ENCODE measurements around the gene ZNF397. TPM values are rescaled to one million over a fixed set of nuclear protein-coding genes. Genes with fewer than 3 reads are reported as not detected.

Gene ZNF397
- polyA plus RNA-seq, 1 donor from 2014 or later: 58.7 TPM

- no peak overlapping the region for H3K4me2 ChIP-seq (ENCODE audit: low read length)
- TF ChIP-seq SMC3 (conservative IDR thresholded peaks at IDR 0.05; ENCODE audit: poor library complexity): no peak
- TF ChIP-seq POLR2AphosphoS5 (IDR thresholded peaks at IDR 0.05): no peak
- no peak for TF ChIP-seq REST (IDR thresholded peaks at IDR 0.05; ENCODE audit: borderline replicate concordance)
- TF ChIP-seq RAD21 (conservative IDR thresholded peaks at IDR 0.05): no peak
- no peak for TF ChIP-seq TAF1 (IDR thresholded peaks at IDR 0.05; ENCODE audit: low read depth)
- no peak for TF ChIP-seq EZH2 (IDR thresholded peaks at IDR 0.05; ENCODE audit: borderline replicate concordance, insufficient read depth, low read length, poor library complexity, severe bottlenecking)
- no peak for TF ChIP-seq CTCF (IDR thresholded peaks at IDR 0.05; ENCODE audit: poor library complexity, severe bottlenecking)
- TF ChIP-seq EP300 (conservative IDR thresholded peaks at IDR 0.05; ENCODE audit: poor library complexity, severe bottlenecking): no peak
- no peak for TF ChIP-seq MXI1 (conservative IDR thresholded peaks at IDR 0.05; ENCODE audit: poor library complexity, severe bottlenecking)
- no peaks in the 10 kb centered on the region for H3K9me3 ChIP-seq (ENCODE audit: low read length)
- H3K27me3 ChIP-seq (ENCODE audit: insufficient read depth, low read depth, low read length): no peaks in the 10 kb centered on the region
- no peak overlapping the region for H3K4me3 ChIP-seq (ENCODE audit: low read length)
- H3K79me2 ChIP-seq (replicated peaks; ENCODE audit: insufficient read depth, low read length): no peaks in the 10 kb centered on the region
- no peak overlapping the region for H3K9ac ChIP-seq (ENCODE audit: low read length)
- no peak overlapping the region for H2AFZ ChIP-seq (ENCODE audit: low read depth, low read length)
- H3K9me2 ChIP-seq (ENCODE audit: insufficient read depth, low read length): no peaks in the 10 kb centered on the region
- no peak overlapping the region for H3K27ac ChIP-seq (ENCODE audit: low read length)
- no peaks in the 10 kb centered on the region for H3K36me3 ChIP-seq (ENCODE audit: insufficient read depth, low read length)
- no peaks in the 10 kb centered on the region for H4K20me1 ChIP-seq (ENCODE audit: insufficient read depth)
- H3F3A ChIP-seq (ENCODE audit: insufficient read depth, low read length, poor library complexity, severe bottlenecking): no peaks in the 10 kb centered on the region
Observed at GRCh38 chr18:35276267-35276666, 35.4 kb downstream of the ZNF397 start.

GRCh38 chr18:35277633-35278032 lies 36.8 kb downstream of the ZNF397 start:
- Histone ChIP-seq H4K20me1 (ENCODE audit: insufficient read depth) (no peaks in the 10 kb centered on the region), H3K36me3 (ENCODE audit: insufficient read depth, low read length) (no peaks in the 10 kb centered on the region), H3K4me3 (ENCODE audit: low read length) (no peak overlapping the region), H3K27ac (ENCODE audit: low read length) (no peak overlapping the region), H3K4me2 (ENCODE audit: low read length) (no peak overlapping the region), H3K79me2 (replicated peaks; ENCODE audit: insufficient read depth, low read length) (no peaks in the 10 kb centered on the region), H3K9me3 (ENCODE audit: low read length) (no peaks in the 10 kb centered on the region), H2AFZ (ENCODE audit: low read depth, low read length) (no peak overlapping the region), H3F3A (ENCODE audit: insufficient read depth, low read length, poor library complexity, severe bottlenecking) (no peaks in the 10 kb centered on the region), H3K9me2 (ENCODE audit: insufficient read depth, low read length) (no peaks in the 10 kb centered on the region), H3K9ac (ENCODE audit: low read length) (no peak overlapping the region), H3K27me3 (ENCODE audit: insufficient read depth, low read depth, low read length) (no peaks in the 10 kb centered on the region)
- TF ChIP-seq MXI1 (conservative IDR thresholded peaks at IDR 0.05; ENCODE audit: poor library complexity, severe bottlenecking): no peak
- TF ChIP-seq SMC3 (conservative IDR thresholded peaks at IDR 0.05; ENCODE audit: poor library complexity): no peak
- TF ChIP-seq EZH2 (IDR thresholded peaks at IDR 0.05; ENCODE audit: borderline replicate concordance, insufficient read depth, low read length, poor library complexity, severe bottlenecking): no peak
- no peak for TF ChIP-seq RAD21 (conservative IDR thresholded peaks at IDR 0.05)
- TF ChIP-seq EP300 (conservative IDR thresholded peaks at IDR 0.05; ENCODE audit: poor library complexity, severe bottlenecking): no peak
- TF ChIP-seq POLR2AphosphoS5 (IDR thresholded peaks at IDR 0.05): no peak
- no peak for TF ChIP-seq REST (IDR thresholded peaks at IDR 0.05; ENCODE audit: borderline replicate concordance)
- TF ChIP-seq TAF1 (IDR thresholded peaks at IDR 0.05; ENCODE audit: low read depth): no peak
- no peak for TF ChIP-seq CTCF (IDR thresholded peaks at IDR 0.05; ENCODE audit: poor library complexity, severe bottlenecking)

Measured in neural cell (in vitro differentiated cells).